CD14-positive monocyte (primary cell): ENCODE results near the gene MAFF. TPM values are rescaled to one million over a fixed set of nuclear protein-coding genes. Genes with fewer than 3 reads are reported as not detected.

Experiments
- DNase-seq, 3 donors: peaks; one replicate each; pipeline ENCODE4 v3.0.0-alpha.2; 2011 to 2022
- H2AFZ ChIP-seq: 2 replicates; pipeline ENCODE4 v1.6.0; 2012; ENCODE audit warnings: mild to moderate bottlenecking, low read depth, low read length, inconsistent platforms; ENCODE audit not compliant: insufficient read depth, poor library complexity, severe bottlenecking
- H3K27ac ChIP-seq, 2 donors: 1 replicate in 1 of 2; 2 replicates in 1 of 2; pipeline ENCODE4 v1.5.1; 2012 to 2013; ENCODE audit warnings: low read length in 2 of 2, control low read depth in 1 of 2, inconsistent platforms in 1 of 2, low read depth in 1 of 2, mild to moderate bottlenecking in 1 of 2
- H3K27me3 ChIP-seq, 2 donors: one replicate each; pipeline versions ENCODE4 v1.6.0 to v1.6.1; 2011 to 2013; ENCODE audit warnings: low read length in 2 of 2; ENCODE audit not compliant: control insufficient read depth in 2 of 2, insufficient read depth in 2 of 2
- H3K36me3 ChIP-seq, 2 donors: replicated peaks in 1 of 2; 1 replicate in 1 of 2; 2 replicates in 1 of 2; pipeline versions ENCODE4 v1.5.1 to v1.6.1; 2012 to 2013; ENCODE audit warnings: low read length in 2 of 2, control low read depth in 1 of 2, inconsistent platforms in 1 of 2, mild to moderate bottlenecking in 1 of 2; ENCODE audit not compliant: insufficient read depth in 2 of 2, control insufficient read depth in 1 of 2
- H3K4me1 ChIP-seq, 2 donors: 1 replicate in 1 of 2; 2 replicates in 1 of 2; pipeline versions ENCODE4 v1.5.1 to v1.6.1; 2012 to 2013; ENCODE audit warnings: low read length in 2 of 2, control low read depth in 1 of 2, inconsistent platforms in 1 of 2, mild to moderate bottlenecking in 1 of 2, moderate library complexity in 1 of 2; ENCODE audit not compliant: insufficient read depth in 2 of 2, control insufficient read depth in 1 of 2
- H3K4me2 ChIP-seq: replicated peaks from 2 replicates; pipeline ENCODE3; 2012; ENCODE audit warnings: low read length, moderate library complexity, mild to moderate bottlenecking; ENCODE audit not compliant: poor library complexity, severe bottlenecking; ENCODE audit errors: extremely low read depth
- H3K4me3 ChIP-seq, 3 experiments: fragments of 200-600 bp in 1 of 3; sonication (generic) in 1 of 3; replicated peaks in 1 of 3; 1 replicate in 2 of 3; 2 replicates in 1 of 3; pipeline ENCODE4 v1.5.1; 2011 to 2013; ENCODE audit warnings: low read length in 3 of 3, mild to moderate bottlenecking in 3 of 3, control low read depth in 2 of 3, low read depth in 2 of 3, inconsistent platforms in 1 of 3, moderate library complexity in 1 of 3
- H3K79me2 ChIP-seq: 2 replicates; pipeline ENCODE4 v1.6.0; 2012; ENCODE audit warnings: mild to moderate bottlenecking, control low read depth, inconsistent platforms, low read length, moderate library complexity; ENCODE audit not compliant: insufficient read depth
- H3K9ac ChIP-seq: 2 replicates; pipeline ENCODE4 v1.6.0; 2017; ENCODE audit warnings: low read length, mild to moderate bottlenecking; ENCODE audit not compliant: insufficient read depth, poor library complexity, severe bottlenecking
- H3K9me3 ChIP-seq, 2 donors: replicated peaks in 1 of 2; 1 replicate in 1 of 2; 2 replicates in 1 of 2; pipeline versions ENCODE4 v1.5.1 to v1.6.1; 2012 to 2013; ENCODE audit warnings: low read length in 2 of 2, control low read depth in 1 of 2; ENCODE audit not compliant: control insufficient read depth in 1 of 2, insufficient read depth in 1 of 2
- H4K20me1 ChIP-seq: 2 replicates; pipeline ENCODE4 v1.6.0; 2012; ENCODE audit warnings: mild to moderate bottlenecking, low read length, control low read depth, moderate library complexity; ENCODE audit not compliant: insufficient read depth
- H3K27ac Mint-ChIP-seq, 7 donors: one replicate each; pipeline ENCODE4 v1.8.0; 2020; ENCODE audit warnings: mild to moderate bottlenecking in 7 of 7, mixed read lengths in 7 of 7, moderate library complexity in 6 of 7, inconsistent platforms in 2 of 7
- H3K27me3 Mint-ChIP-seq, 3 donors: one replicate each; pipeline ENCODE4 v1.8.0; 2021 to 2022; ENCODE audit warnings: low read depth in 3 of 3, mild to moderate bottlenecking in 3 of 3, mixed read lengths in 3 of 3, moderate library complexity in 3 of 3, inconsistent platforms in 1 of 3
- H3K36me3 Mint-ChIP-seq, 2 donors: one replicate each; pipeline ENCODE4 v1.8.0; 2020; ENCODE audit warnings: mixed read lengths in 2 of 2, inconsistent platforms in 1 of 2, mild to moderate bottlenecking in 1 of 2
- H3K4me1 Mint-ChIP-seq: one replicate; pipeline ENCODE4 v1.8.0; 2020; ENCODE audit warnings: mild to moderate bottlenecking, mixed read lengths
- H3K4me3 Mint-ChIP-seq, 2 donors: one replicate each; pipeline ENCODE4 v1.8.0; 2020; ENCODE audit warnings: mild to moderate bottlenecking in 2 of 2, mixed read lengths in 2 of 2, moderate library complexity in 1 of 2
- H3K9me3 Mint-ChIP-seq, 7 donors: one replicate each; pipeline ENCODE4 v1.8.0; 2020 to 2022; ENCODE audit warnings: mixed read lengths in 7 of 7, mild to moderate bottlenecking in 6 of 7, moderate library complexity in 6 of 7, inconsistent platforms in 2 of 7
- CTCF ChIP-seq: fragments of 200-600 bp; IDR thresholded peaks from one replicate; pipeline ENCODE4 v1.8.0; 2022; ENCODE audit warnings: antibody characterized with exemption, mild to moderate bottlenecking
- WGBS: methylation state at CpG from one replicate; pipeline ENCODE4 v1.1.5; 2013; ENCODE audit warnings: missing lambda C conversion rate; ENCODE audit not compliant: insufficient coverage; 5-methylcytosine and 5-hydroxymethylcytosine counted together
- intact Hi-C, 2 donors: fragments of 100-400 bp; cut with micrococcal nuclease; formaldehyde crosslinking; loops; one replicate each; pipeline versions ENCODE4 v1.15.0 to v1.15.1; 2023
- polyA plus RNA-seq, 3 donors: library from polyadenylated mRNA; depleted of rRNA in 1 of 3; unstranded in 2 of 3; stranded (reverse) in 1 of 3; fragments of 300-500 nt in 2 of 3; fragments of >200 nt in 1 of 3; fragmentation: Illumina TruSeq in 2 of 3; gene quantifications; 1 replicate in 2 of 3; 2 replicates in 1 of 3; pipeline ENCODE4 v1.2.3, GENCODE V29; 2012 to 2021

Gene MAFF
- polyA plus RNA-seq, 3 donors = 1.5 to 67.3 (median 2.0) TPM

DNA sequence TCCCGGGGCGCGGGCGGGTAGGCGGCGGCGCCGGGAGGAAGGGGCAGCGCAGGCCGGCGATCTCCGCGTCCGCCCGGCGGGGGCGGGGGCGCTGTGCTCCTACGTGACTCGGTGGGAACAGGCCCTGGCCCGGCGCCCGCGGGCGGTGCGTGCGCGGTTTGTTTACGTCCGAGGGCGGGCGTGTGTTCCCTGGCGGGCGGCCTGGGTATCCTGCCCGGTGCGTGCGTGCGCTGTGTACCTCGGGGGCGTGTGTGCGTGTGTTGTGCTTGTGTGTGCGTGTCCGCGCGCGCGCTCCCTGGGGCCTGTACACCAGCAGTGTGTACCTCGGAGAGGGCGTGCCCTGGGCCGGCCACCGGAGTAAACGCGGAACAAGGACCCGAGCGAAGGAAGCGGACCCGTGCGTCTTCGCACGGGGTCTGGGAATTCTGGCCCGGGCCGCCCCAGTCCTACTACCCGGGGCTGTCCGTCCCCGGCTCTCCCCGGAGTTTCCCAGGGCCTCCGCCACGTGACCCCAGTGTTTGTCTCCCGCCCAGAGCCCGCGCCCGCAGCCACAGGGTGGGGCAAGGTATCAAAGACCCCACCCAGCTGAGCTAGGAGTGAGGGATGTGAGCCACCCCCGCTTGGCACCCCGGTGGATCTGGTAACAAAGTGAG lies 769 bp downstream of the MAFF start:
- Mint-ChIP-seq H3K4me3 (peak overlapping the region; percentile 88 to 89), H3K9me3 (no peaks in the 10 kb centered on the region), H3K27me3 (peaks cover 14 to 39% (median 23%) of the 10 kb centered on the region in 3 donors), H3K27ac (peak overlapping the region; percentile 35 to 86 (median 76)), H3K36me3 (peaks cover 0 to 2% of the 10 kb centered on the region in 2 donors), H3K4me1 (peaks cover 34% of the 10 kb centered on the region)
- H4K20me1 ChIP-seq = peaks cover 43% of the 10 kb centered on the region
- H3K4me2 ChIP-seq = peak overlapping the region; percentile 94
- H3K27me3 ChIP-seq = peaks cover 0 to 15% of the 10 kb centered on the region in 2 donors
- H3K4me3 ChIP-seq = peak overlapping the region; percentile 47 to 79 (median 78)
- peak overlapping the region in 1 of 2 donors; percentile 85 for H3K27ac ChIP-seq
- intact Hi-C loops = loop anchor here in 1 of 2 donors (2.0 to 5.0 kb wide), 2 partner anchors 22 to 55 kb away; partner anchors contain the start of gene PLA2G6
- no peak for TF ChIP-seq CTCF
- H3K79me2 ChIP-seq = no peaks in the 10 kb centered on the region
- H3K36me3 ChIP-seq = no peaks in the 10 kb centered on the region
- H3K9me3 ChIP-seq = no peaks in the 10 kb centered on the region
- peak; percentile 71 to 88 (median 80) for DNase-seq
- peaks cover 21 to 53% of the 10 kb centered on the region in 2 donors for H3K4me1 ChIP-seq
- peak overlapping the region; percentile 92 for H3K9ac ChIP-seq
- WGBS = under 1% methylated on average over 69 of the region's 74 CpGs
- no peak overlapping the region for H2AFZ ChIP-seq

GRCh38 chr22:38203090-38203810 lies 1.5 kb downstream of the MAFF start:
- Histone ChIP-seq H3K36me3 (no peaks in the 10 kb centered on the region), H3K27me3 (peaks cover 0 to 15% of the 10 kb centered on the region in 2 donors), H3K79me2 (no peaks in the 10 kb centered on the region), H2AFZ (no peak overlapping the region), H3K27ac (peak overlapping the region in 1 of 2 donors; percentile 85), H3K9me3 (no peaks in the 10 kb centered on the region), H3K9ac (peak overlapping the region; percentile 92), H3K4me3 (peak overlapping the region; percentile 47 to 79 (median 78)), H3K4me1 (peaks cover 21 to 53% of the 10 kb centered on the region in 2 donors), H4K20me1 (peaks cover 50% of the 10 kb centered on the region), H3K4me2 (peak overlapping the region; percentile 94)
- intact Hi-C loops = loop anchor here in 1 of 2 donors (2.0 to 5.0 kb wide), 2 partner anchors 22 to 56 kb away; partner anchors contain the start of gene PLA2G6
- Mint-ChIP-seq H3K36me3 (peaks cover 0 to 2% of the 10 kb centered on the region in 2 donors), H3K4me3 (peak overlapping the region; percentile 88 to 89), H3K27me3 (peaks cover 14 to 39% (median 23%) of the 10 kb centered on the region in 3 donors), H3K4me1 (peaks cover 36% of the 10 kb centered on the region), H3K9me3 (no peaks in the 10 kb centered on the region), H3K27ac (peak overlapping the region in 6 of 7 donors; percentile 35 to 86 (median 77))
- TF ChIP-seq CTCF = no peak
- peak in 2 of 3 donors; percentile 32 to 42 for DNase-seq
- WGBS = under 1% methylated on average over 11 of the region's 19 CpGs
